ENCODE results near the gene KHDRBS2.

KHDRBS2 gene

DNA sequence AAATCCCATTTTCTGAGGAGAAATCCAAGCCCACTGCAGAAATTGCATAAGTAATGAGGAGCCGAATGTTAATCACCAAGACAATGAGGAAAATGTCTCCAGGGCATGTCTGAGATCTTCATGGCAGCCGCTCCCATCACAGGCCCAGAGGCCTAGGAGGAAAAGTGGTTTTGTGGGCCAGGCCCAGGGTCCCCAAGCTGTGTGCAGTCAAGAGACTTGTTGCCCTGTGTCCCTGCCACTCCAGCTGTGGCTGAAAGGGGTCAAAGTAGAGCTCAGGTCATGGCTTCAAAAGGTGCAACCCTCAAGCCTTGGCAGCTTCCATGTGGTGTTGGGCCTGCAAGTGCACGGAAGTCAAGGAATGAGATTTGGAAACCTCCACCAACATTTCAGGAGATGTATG is 276.6 kb downstream of the KHDRBS2 start:
- DNase-seq, result no peak

GRCh38 chr6:61989616-61990015 is 296.4 kb downstream of the KHDRBS2 start:
- DNase-seq, result no peak

GRCh38 chr6:61980622-61981021 is 305.4 kb downstream of the KHDRBS2 start:
- DNase-seq, result no peak

GRCh38 chr6:61977947-61978346 is 308.1 kb downstream of the KHDRBS2 start:
- DNase-seq, result no peak

- DNase-seq, result no peak
Measured at GRCh38 chr6:61977099-61977498, 308.9 kb downstream of the KHDRBS2 start.

DNA sequence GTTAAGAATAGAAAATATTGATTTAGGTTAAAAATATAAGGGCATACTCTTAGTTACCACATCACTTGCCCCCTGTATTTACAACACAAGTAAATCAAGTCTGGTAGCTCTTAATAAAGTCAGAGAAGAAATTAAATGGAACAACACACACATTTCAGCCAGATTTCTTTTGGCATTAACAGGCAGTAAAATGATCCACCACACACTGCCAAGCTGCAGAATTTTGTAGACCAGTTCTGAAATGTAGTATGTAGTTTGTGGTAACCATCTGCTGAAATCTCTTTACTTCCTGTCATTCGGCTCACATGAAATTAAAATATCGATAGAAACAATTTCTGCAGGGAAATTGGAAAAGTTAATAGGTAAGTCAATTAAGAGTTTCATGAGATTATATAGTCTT is 326.8 kb downstream of the KHDRBS2 start:
- DNase-seq, result no peak

GRCh38 chr6:61953851-61954250 is 332.2 kb downstream of the KHDRBS2 start:
- no peak for DNase-seq

- DNase-seq, result no peak
Measured at GRCh38 chr6:61951586-61951985, 334.4 kb downstream of the KHDRBS2 start.

GRCh38 chr6:61950811-61951210 is 335.2 kb downstream of the KHDRBS2 start:
- no peak for DNase-seq

DNA sequence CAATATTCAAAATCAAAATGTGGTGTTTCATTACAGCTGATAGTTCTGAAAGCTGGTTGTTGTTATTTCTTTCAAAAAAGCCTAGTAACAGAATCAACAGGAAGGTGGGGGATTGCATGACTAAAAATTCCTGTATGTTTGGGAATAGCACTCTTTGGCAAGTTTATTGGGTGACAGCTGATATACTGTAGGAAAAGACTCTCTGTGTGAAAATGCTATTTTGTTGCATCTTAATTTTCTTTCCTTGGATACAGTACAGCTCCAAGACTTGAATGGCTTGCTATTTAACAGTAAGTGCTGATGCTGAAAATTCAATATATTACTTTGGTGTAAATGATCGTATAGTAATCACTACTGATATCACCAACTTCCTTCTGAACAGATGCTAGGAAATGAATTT is 336.1 kb downstream of the KHDRBS2 start:
- no peak for DNase-seq

DNA sequence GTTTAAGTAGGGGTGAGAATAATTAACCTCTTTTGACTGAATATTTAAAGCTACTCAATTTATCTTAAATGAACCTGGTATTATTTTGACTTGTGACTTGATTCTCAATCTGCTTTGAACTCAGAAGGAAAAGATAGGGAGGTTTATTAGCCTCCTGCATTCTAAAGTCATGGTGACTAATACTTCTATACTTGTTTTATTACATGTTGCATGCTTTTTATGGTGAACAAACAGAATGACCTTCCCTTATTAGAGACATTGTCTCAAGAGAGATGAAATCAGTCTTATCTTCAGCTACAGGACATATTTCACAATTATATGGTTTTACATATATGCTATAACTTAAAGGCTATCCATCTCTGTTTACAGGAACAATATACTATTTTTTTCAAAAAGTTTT is 336.9 kb downstream of the KHDRBS2 start:
- no peak for DNase-seq

DNA sequence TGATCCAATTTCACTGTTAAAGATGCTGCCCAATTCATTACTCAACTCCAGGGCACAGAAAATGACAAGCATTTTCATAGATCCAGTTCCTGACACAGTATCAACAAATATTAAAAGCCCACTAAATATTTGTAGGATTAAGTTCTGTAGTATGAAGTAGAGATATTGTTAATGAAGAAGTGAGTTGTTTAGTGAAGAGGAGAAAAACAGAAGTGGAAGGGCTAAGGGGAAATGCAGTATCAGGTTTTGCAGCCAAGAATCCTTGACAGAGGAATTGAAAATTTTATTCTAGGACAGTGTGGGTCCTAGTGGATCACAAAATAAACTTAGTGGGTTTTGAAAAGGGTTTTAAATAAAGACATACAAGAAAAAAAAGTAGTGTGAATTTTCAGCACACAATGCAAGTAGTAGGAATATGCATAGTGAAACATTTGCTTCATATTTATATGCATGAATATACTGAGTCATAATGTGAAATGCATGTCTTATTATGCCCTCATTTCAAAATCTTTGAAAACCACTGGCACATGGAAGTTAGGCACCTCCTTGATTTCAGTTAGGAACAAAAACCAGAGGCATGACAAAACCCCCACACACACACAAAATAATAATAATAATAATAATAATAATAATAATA is 338.6 kb downstream of the KHDRBS2 start:
- no peak for DNase-seq

GRCh38 chr6:61940919-61941318 is 345.1 kb downstream of the KHDRBS2 start:
- no peak for DNase-seq

- no peak for DNase-seq
Measured at GRCh38 chr6:61935242-61935846, 350.7 kb downstream of the KHDRBS2 start.

GRCh38 chr6:61909486-61909885 is 376.5 kb downstream of the KHDRBS2 start:
- DNase-seq, result no peak

DNA sequence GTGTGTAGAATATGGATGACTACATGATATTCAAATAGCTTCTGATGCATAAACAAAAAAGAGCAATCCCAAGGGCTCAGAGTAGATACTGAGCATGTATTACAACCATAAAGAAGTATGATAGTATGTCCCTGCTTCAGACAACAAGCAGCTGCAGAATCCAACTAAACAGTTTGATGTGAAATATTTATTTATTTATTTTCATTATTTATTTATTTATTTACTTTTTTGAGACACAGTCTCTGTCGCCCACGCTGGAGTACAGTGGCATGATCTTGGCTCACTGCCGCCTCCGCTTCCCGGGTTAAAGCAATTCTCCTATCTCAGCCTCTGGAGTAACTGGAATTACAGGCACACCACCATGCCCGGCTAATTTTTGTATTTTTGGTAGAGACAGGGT is 384.3 kb downstream of the KHDRBS2 start:
- no peak for DNase-seq

GRCh38 chr6:61894536-61894935 is 391.5 kb downstream of the KHDRBS2 start:
- no peak for DNase-seq

DNA sequence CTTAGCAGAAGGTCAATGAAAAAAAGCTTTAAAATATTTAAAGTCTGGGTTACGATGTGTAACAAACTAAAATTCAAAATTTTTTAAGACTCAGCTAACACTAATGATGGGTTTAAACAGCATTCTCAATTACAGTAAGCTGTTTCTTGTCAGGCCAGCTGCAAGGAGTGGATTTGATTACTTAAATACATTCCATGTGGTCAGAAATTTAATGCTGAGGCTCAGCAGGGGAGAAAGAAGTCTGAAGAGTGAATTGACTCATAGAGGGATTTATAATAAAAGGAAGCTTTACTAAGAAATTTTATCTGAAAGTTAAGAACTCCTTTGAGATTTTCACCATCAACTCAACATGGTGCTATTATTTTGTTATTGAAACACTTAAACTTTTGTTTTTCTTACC is 398.6 kb downstream of the KHDRBS2 start:
- no peak for DNase-seq

- no peak for DNase-seq
Measured at GRCh38 chr6:61886608-61887259, 399.3 kb downstream of the KHDRBS2 start.

DNA sequence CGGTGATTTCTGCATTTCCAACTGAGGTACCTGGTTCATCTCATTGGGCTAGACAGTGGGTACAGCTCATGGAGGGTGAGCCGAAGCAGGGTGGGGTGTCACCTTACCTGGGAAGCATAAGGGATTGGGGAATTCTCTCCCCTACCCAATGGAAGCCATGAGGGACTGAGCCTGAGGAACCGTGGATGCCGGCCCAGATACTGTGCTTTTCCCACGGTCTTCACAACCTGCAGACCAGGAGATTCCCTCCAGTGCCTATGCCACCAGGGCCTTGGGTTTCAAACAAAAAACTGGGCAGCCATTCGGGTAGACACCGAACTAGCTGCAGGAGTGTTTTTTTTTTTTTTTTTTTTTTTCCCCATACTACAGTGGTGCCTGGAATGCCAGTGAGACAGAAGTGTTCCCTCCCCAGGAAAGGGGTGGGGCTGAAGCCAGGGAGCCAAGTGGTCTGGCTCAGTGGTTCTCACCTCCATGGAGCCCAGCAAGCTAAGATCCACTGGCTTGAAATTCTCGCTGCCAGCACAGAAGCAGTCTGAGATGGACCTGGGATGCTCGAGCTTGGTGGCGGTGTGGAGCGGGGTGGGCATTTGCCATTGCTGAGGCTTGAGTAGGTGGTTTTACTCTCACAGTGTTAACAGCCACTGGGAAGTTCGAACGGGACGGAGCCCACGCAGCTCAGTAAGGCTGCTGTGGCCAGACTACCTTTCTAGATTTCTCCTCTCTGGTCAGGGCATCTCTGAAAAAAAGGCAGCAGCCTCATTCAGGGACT is 416.2 kb downstream of the KHDRBS2 start:
- DNase-seq, result no peak

- no peak for DNase-seq
Measured at GRCh38 chr6:61868507-61869080, 417.4 kb downstream of the KHDRBS2 start.

GRCh38 chr6:61867635-61868034 is 418.4 kb downstream of the KHDRBS2 start:
- no peak for DNase-seq

GRCh38 chr6:61857541-61857940 is 428.5 kb downstream of the KHDRBS2 start:
- no peak for DNase-seq

Data from activated CD4-positive, alpha-beta T cell treated with anti-CD3 and anti-CD28 coated beads for 1 hour (primary cell).